Activated CD8-positive, alpha-beta memory T cell treated with anti-CD3 and anti-CD28 coated beads, Interleukin-2, amount 50 U/mL, for 1 hour (primary cell): ENCODE data around the gene CPLX1.

Experiments
- DNase-seq: peaks from one replicate; pipeline ENCODE4 v3.0.0-alpha.2; 2020; ENCODE audit errors: extremely low read depth

Gene CPLX1

GRCh38 chr4:825971-826330, at the start of gene CPLX1:
CPLX1 (minus strand) TSS chr4:826129; CDS start chr4:824522, 1,607 bp downstream.
- DNase-seq, result no peak

DNA sequence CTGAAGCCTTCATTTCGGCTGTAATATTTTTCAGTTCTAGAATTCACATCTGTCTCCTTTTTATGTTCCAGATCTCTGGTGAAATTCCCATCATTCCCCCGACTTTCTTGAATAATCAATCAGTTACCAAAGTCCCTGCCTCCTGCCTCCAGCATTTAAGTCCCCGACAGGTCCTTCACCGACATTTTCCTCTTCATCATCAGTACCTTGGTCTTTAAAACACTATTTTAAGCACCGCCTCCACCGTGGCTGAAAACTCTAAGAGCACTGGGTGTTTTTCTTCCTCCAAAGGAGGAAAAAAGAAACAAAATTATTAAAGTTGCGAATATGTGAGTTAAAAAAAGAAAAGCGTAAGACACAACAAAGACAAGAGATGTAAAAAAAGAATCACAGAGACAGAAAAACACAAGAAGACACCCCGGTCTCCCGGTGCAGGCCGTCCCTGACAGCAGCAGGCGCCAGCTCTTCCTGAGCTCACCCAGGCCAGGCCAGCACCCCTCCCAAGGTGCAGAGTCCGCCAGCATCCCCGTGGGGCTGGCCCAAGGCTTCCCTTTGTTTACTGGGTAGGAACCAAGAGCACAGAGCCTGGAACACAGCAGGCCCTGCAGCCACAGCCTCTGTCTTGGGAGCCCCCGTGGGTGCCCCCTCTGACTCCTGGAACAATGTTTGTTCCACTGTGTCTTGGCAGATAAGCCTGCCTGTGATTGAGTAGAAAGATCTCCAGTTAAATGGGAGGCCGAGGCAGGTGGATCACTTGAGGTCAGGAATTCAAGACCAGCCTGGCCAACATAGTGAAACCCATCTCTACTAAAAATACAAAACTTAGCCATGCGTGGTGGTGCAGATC, 49.3 kb upstream of the CPLX1 start:
- DNase-seq, result no peak

DNA sequence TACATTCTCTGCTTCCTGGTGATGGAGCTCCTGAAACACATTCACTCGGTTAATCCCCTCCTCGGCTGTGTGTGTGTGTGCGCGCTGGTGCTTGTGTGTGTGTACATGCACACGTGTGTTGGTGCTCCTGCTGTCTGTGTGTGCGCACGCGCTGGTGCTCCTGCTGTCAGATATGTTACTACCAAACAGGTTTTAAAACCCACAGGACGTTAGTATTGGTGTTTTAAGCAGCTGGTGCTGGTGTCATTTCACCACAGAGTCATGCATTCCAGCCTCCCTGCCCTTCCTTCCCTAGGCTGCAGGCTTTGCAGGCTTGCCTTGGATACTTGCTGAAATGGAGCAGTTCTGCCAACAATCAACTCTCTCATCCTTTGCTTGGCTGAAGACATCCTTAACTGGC, 48.1 kb upstream of the CPLX1 start:
- no peak for DNase-seq

GRCh38 chr4:872241-872981, 46.5 kb upstream of the CPLX1 start:
- no peak for DNase-seq

GRCh38 chr4:871484-871883, 45.6 kb upstream of the CPLX1 start:
- no peak for DNase-seq

DNA sequence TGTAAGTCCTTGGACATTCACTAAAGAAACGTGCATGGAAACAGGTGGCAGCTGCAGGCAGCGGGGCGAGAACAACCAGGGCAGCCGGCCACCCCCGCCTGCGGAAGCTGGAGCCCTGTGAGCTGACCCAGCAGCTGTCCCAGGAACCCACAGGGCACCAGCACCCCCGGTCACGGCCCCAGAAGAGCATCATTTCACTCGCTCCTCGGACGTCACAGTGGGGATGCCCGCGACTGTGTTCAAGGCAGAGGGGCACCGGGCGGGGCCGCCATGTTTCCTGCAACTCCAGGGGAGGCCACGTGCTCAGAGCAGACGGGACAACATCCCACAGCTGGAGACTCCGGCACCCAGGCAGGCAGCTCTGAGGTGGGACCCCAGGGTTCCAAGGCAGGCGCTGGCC, 45.0 kb upstream of the CPLX1 start:
- no peak for DNase-seq

- no peak for DNase-seq
Observed at GRCh38 chr4:869776-870175, 43.8 kb upstream of the CPLX1 start.

DNA sequence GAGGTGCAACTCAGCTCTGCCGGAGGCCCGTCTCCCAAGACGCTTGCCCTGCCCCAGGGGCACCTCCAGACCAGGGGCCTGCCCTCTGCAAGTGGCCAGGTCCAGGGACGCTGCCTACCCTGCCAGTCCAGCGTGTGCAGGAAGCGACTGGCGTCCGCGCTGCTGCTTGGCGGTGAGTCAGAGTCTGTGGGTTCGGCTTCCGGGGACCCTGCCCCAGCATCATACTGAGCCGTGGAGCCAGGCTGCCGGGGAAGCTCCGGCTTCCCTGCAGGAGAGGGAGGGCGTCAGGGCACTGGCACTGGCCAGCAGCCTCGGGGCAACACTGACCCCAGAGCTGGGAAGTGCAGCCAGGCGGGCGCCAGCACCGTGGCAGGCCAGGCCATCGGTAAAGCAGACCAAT, 42.5 kb upstream of the CPLX1 start:
- no peak for DNase-seq

- DNase-seq, result no peak
Observed at GRCh38 chr4:867526-868250, 41.8 kb upstream of the CPLX1 start.

- no peak for DNase-seq
Observed at GRCh38 chr4:866761-867390, 40.9 kb upstream of the CPLX1 start.

DNA sequence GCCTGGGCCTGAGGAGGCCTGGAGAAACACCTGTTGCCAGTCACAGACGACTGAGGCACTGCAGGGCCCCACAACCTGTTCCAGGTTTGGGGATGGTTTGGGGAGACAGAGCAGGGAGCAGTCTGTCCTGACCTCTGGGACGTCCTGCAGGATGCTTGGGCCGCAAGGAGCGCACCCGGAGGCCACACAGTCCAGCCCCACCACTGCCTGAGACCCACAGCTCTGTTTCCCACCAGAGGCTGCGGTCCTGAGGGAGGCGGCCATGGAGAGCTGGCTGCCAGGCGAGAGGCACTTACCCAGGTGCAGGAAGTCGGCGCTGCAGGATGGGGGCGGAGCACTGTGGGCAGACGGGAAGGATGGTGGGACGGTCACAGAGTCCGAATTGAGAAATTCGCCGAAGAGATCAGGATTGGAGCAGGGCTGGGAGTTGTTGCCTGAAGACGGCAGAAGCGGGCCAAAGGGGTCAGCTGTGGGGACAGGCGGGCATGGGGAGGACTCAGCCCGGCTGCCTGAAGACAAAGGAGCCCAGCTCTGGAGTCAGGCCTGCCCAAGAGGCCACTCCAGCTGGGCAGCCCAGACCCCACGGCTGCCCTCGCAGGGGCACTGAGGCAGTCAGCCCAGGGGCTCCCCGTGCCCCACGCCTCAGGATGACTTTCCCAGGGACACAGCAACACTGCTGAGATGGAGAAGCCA, 40.3 kb upstream of the CPLX1 start:
- no peak for DNase-seq

DNA sequence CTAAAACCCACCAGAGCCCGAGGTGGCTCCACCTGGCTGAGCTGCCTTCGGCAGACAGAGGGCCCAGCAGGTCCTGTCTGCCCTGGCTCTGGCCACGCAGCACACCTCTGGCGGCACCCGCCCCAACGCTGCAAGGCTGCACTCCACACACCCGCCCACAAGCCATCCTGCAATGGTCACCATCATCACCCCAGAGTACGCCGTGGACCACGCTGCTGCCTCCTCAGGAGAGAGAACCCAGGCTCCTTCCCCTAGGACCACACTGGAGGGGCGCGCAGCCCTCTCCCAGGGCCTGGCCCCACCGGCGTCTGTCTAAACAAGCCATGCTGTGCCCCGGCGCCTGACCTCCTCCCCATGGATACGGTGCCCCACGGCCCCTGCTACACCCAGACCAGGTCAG, 39.6 kb upstream of the CPLX1 start:
- no peak for DNase-seq

- DNase-seq, result no peak
Observed at GRCh38 chr4:865121-865465, 39.2 kb upstream of the CPLX1 start.

DNA sequence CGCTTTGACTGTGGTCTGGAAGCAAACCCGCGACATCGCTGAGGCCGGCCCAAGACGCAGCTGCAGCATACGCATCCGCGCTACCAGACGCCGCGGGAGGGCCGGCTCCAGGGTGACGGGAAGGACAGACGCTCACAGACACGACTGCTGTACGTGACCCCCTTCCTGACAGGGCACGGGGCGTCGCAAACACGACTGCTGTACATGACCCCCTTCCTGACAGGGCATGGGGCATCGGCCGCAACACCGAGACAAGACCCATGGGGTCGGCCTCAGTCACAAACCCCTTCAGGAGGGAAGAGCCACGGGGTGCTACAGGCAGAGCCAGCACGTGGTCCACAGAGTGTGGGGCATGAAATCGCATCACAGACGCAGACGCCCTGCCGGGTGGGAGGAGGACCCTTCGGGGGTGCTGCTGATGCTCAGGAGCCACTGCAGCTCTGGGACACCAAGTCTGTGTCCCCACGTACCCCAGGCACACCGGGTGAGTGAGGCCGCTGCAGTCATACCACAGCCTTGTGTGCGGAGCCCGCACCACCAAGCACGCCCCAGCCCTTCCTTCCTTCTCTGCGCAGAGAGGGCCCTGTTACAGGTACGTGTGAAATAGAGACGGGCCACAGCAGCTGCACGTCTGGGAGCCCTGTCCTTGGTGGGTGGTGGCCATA, 38.7 kb upstream of the CPLX1 start:
- DNase-seq, result no peak

DNA sequence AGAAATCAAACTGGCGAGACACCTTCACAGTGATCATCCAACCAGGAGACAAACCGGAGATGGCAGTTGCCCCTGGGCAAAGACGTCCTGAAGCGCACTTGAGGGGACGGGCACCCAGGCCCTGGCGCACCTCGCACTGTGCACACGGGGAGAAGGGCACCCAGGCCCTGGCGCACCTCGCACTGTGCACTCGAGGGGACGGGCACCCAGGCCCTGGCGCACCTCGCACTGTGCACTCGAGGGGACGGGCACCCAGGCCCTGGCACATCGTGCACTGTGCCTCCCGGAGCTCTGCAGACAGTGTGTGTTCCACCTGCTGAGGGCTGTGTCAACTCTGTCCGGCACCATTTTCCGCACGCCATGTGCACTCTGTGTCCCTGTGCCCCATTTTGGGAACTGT, 34.6 kb upstream of the CPLX1 start:
- DNase-seq, result no peak

GRCh38 chr4:859496-859895, 33.6 kb upstream of the CPLX1 start:
- no peak for DNase-seq

DNA sequence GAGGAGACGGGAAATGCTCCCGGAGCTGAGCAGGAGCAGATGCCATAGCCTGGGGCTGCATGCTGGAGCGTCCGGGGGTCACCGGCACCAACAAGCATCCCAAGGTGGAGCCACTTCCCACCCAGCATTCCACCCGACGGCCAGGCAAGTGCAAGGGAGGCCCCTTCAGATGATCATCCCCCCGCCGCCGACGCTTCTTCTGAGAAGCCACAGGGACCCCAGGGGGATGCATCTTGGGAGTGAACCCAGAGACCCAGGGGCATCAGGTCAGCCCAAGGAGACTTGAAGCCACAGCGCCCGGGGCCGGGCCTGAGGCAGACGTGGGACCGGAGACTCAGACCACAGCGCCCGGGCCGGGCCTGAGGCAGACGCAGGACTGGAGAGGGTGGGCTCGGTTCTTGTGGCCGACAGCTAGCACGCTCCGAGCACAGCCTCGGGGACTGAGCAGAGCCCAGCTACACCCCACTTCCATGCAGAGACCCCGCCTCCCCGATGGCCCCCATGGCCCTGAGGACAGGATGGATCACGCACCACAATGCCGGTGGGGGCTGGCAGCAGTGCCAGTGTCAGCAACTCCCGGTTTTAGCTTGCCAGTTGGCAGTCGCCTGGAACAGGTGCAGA, 33.0 kb upstream of the CPLX1 start:
- no peak for DNase-seq

- no peak for DNase-seq
Observed at GRCh38 chr4:858041-858481, 32.1 kb upstream of the CPLX1 start.

- no peak for DNase-seq
Observed at GRCh38 chr4:857461-857860, 31.5 kb upstream of the CPLX1 start.

GRCh38 chr4:856225-856901, 30.4 kb upstream of the CPLX1 start:
- no peak for DNase-seq
